Fibroblast of pulmonary artery (primary cell): ENCODE data around the gene STIL.

Source experiments
- DNase-seq: peaks from one replicate; pipeline ENCODE4 v3.0.0-alpha.2; 2010; ENCODE audit warnings: low read depth
- H3K4me3 ChIP-seq: replicated peaks from 2 replicates; pipeline ENCODE4 v1.5.1; 2011; ENCODE audit warnings: low read depth, mild to moderate bottlenecking, control low read depth, low read length, moderate library complexity
- TF ChIP-seq, protein P1 (sequence below): IDR thresholded peaks from 2 replicates; pipeline ENCODE4 v1.5.1; 2011; ENCODE audit warnings: mild to moderate bottlenecking, control low read depth, low read length, inconsistent platforms; ENCODE audit errors: missing control alignments

STIL gene

GRCh38 chr1:47235241-47235681, 78.7 kb downstream of the STIL start:
- TF ChIP-seq, protein P1, sequence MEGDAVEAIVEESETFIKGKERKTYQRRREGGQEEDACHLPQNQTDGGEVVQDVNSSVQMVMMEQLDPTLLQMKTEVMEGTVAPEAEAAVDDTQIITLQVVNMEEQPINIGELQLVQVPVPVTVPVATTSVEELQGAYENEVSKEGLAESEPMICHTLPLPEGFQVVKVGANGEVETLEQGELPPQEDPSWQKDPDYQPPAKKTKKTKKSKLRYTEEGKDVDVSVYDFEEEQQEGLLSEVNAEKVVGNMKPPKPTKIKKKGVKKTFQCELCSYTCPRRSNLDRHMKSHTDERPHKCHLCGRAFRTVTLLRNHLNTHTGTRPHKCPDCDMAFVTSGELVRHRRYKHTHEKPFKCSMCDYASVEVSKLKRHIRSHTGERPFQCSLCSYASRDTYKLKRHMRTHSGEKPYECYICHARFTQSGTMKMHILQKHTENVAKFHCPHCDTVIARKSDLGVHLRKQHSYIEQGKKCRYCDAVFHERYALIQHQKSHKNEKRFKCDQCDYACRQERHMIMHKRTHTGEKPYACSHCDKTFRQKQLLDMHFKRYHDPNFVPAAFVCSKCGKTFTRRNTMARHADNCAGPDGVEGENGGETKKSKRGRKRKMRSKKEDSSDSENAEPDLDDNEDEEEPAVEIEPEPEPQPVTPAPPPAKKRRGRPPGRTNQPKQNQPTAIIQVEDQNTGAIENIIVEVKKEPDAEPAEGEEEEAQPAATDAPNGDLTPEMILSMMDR: no peak
- H3K4me3 ChIP-seq: no peak overlapping the region
- DNase-seq: no peak

DNA sequence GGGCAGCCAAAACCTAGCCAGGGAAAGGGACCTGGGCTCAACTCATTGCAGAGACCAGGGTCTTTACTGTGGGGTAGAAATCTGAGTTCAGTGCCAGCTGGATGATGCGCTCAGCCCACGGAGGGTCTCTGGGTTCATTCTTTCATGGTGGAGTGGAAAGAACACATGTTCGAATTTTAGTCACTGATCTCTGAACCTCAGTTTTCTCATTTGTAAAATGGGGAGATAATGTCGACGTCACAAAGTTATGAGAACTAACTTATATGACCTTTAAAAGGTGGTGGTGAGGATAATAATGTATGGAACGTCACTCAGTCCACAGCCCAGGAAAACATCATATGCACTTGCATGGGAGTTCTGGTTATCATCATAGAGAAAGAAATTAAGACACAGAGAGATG, 80.8 kb downstream of the STIL start:
- TF ChIP-seq, protein P1: no peak
- no peak for DNase-seq
- H3K4me3 ChIP-seq: no peak overlapping the region

DNA sequence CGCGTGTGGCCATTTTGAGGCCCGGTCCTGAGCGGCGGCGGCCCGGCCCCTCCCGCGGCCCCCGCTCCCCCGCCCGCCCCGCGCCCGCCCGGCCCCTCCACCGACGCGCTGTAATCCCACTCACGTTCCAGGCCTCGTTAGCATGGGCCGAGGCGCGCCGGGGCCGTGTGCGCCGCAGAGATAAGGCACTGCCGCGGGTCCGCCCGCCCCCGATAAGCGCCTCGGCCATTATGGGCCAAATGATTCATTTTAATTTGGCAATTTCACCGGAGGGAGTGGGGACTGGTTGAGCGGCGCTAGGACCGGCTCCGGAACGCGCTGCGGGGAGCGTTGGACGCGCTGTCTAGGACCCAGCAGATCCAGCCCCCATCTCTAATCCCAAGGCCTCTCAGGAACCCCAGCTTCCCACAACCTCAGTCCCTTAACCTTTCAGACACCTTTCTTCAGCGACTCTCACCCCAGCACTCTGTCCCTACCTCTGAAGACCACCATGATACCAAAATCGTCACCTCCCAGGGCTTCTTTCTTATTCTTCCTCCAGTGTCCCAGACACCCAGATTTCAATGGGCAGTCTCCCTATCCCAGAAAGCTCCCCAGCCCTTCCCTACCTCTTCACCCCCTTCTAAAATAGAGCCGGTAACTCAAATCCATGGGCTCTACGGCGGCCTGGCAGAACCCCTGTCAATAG, 81.6 kb downstream of the STIL start, which contains the start of gene TAL1:
TAL1 (minus strand) TSS at position 39 of the 688 bp plus-strand sequence. CDS start 6,337 bp downstream, outside the sequence.
- H3K4me3 ChIP-seq: peak within 1 kb of the TSS; percentile 38
- TF ChIP-seq, protein P1: no peak
- DNase-seq: no peak

DNA sequence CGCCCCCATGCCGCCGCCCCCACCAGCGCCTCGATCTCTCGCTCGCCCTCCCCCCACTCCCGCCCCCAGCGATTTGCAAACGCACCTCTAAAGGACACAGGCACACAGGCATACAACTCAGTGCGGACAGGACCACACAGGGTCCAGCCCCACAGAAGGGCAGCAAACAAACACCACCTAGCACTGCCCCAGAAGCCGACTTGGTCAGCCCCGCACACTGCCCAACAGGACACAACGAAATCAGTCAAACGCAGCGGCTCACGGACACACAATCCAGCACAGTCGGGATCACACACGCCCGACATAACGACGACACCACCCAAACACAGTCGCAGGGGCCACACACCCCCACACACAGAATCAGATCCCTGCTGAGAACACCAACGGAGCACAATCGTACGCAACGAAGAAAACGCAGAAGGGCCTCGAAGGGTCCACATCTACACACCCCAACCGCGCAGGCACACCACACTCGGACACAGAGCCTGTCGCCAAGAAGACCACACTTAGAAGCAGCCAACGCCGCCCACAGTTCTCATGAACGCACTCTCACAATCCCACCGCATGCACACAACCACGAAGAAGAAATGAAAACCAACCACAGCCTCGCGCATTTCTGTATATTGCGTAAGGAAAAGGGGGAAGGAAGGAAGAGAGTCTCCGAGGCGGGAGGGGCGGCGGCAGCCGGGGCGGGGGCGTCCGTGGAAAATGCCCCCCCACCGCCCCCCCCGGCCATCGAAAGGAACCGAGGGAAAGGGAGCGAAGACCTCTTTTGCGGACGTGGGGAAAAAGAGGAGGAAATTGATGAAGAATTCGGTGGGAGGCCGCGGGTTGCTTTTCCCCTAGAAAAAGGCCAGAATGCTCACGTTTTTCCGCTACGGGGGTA, 82.4 kb downstream of the STIL start:
- peak; percentile 57 for DNase-seq
- TF ChIP-seq, protein P1: no peak
- H3K4me3 ChIP-seq: peak overlapping the region; percentile 38

DNA sequence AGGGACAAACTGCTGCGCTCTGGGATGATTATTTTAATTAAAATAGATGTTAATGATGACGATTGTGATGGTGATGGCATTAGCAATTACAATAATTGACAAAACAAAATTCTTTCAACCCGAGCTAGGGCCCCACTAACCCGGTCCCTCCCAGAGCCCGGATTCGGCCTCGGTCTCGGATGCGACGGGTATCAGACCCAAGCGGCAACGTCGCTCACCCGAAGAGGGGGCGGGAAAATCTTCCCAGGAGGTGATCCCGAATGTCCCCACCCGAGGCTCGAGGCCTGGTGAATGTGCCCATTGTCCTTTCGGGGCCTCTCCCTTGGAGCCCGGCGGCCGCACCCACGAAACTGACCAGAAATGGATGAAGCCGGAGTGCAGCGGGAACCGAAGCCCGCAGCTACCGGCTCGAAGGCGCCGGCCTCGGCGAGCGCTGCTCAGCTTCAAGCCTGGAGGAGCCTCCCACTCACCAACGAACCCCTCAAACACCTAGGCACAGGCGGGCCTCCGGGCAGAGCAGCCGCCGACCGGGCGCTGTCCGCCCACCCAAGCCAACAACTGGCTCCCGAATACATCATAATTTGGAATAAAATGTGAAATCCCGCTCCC, 83.2 kb downstream of the STIL start:
- DNase-seq: no peak
- H3K4me3 ChIP-seq: no peak overlapping the region
- TF ChIP-seq, protein P1: no peak

DNA sequence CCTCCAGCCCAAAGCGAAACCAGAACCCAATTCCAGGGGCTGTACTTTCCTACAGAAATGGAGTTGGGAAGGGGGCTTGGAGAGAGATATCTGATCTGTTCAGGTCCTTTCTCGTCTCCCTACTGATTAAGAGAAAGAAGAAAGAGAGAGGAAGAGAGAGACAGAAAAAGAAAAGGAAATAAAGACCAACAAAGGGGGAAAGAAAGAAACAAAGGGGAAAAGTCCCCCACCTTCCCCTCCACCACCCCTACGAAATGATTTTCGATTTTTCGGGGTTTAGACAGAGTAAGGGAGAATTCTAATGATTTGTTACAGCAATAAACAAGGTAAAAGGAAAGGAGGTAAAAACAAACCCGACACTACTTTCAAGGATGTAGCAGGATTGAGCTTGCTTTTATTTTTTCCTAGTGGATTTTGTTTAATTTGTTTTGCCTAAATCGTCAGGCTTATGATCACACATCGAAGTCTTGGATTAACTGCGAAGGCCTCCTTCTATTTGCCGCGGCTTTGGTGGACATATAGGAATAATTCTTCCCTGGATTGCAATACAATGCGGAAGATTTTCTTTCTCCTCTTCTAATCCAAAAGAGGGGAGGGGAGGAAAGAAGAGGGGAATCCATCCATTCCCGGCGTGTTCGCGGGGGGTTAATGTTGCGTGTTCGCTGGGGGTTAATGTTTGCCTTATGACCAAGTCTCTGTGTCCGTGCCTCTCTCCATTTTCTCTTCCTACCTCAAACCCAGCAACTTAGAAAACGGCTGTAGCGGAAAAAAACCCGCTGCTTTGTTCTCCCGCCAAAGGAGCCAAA, 83.9 kb downstream of the STIL start:
- H3K4me3 ChIP-seq: no peak overlapping the region
- peak; percentile 15 for DNase-seq
- TF ChIP-seq, protein P1: no peak
